Measurements from ENCODE around the gene POLR2J.
A peak's percentile ranks its signal among the peaks of the same experiment; 100 is the strongest.

- TF ChIP-seq, protein P1, sequence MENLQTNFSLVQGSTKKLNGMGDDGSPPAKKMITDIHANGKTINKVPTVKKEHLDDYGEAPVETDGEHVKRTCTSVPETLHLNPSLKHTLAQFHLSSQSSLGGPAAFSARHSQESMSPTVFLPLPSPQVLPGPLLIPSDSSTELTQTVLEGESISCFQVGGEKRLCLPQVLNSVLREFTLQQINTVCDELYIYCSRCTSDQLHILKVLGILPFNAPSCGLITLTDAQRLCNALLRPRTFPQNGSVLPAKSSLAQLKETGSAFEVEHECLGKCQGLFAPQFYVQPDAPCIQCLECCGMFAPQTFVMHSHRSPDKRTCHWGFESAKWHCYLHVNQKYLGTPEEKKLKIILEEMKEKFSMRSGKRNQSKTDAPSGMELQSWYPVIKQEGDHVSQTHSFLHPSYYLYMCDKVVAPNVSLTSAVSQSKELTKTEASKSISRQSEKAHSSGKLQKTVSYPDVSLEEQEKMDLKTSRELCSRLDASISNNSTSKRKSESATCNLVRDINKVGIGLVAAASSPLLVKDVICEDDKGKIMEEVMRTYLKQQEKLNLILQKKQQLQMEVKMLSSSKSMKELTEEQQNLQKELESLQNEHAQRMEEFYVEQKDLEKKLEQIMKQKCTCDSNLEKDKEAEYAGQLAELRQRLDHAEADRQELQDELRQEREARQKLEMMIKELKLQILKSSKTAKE (IDR thresholded peaks at IDR 0.05; ENCODE audit: low read depth, poor library complexity, severe bottlenecking), result peak; percentile 22
- TF ChIP-seq SREBF2 (IDR thresholded peaks at IDR 0.05; ENCODE audit: low read length), result no peak
- no peak for TF ChIP-seq CTCF (IDR thresholded peaks at IDR 0.05 in 2 of 3, conservative IDR thresholded peaks at IDR 0.05 in 1 of 3; ENCODE audit: control insufficient read depth in 2 of 3, extremely low read depth in 1 of 3, insufficient read depth in 1 of 3, low read depth in 3 of 3, low read length in 3 of 3)
- TF ChIP-seq, protein P2, sequence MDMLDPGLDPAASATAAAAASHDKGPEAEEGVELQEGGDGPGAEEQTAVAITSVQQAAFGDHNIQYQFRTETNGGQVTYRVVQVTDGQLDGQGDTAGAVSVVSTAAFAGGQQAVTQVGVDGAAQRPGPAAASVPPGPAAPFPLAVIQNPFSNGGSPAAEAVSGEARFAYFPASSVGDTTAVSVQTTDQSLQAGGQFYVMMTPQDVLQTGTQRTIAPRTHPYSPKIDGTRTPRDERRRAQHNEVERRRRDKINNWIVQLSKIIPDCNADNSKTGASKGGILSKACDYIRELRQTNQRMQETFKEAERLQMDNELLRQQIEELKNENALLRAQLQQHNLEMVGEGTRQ (IDR thresholded peaks at IDR 0.05; ENCODE audit: borderline replicate concordance, low read depth, low read length), result peak; percentile 20
- TF ChIP-seq POLR2AphosphoS5 (IDR thresholded peaks at IDR 0.05; ENCODE audit: low read length), result peak; percentile 89
- TF ChIP-seq, protein P3, sequence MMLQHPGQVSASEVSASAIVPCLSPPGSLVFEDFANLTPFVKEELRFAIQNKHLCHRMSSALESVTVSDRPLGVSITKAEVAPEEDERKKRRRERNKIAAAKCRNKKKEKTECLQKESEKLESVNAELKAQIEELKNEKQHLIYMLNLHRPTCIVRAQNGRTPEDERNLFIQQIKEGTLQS (IDR thresholded peaks at IDR 0.05; ENCODE audit: borderline replicate concordance, extremely low read depth, low read depth, low read length), result no peak
- 0 out of 2 replicates have a peak, but pooled peaks have one; percentile 15 for TF ChIP-seq RCOR1 (conservative IDR thresholded peaks at IDR 0.05; ENCODE audit: low read depth, low read length)
- 0 out of 2 replicates have a peak, but pooled peaks have one; percentile 13 for TF ChIP-seq ZNF592 (IDR thresholded peaks at IDR 0.05)
- peak; percentile 72 to 94; a peak in 3 of 4 replicates for TF ChIP-seq BHLHE40 (IDR thresholded peaks at IDR 0.05; ENCODE audit: borderline replicate concordance in 1 of 2, low read depth in 2 of 2, low read length in 1 of 2)
Observed at GRCh38 chr7:102425639-102426267, 53.0 kb downstream of the POLR2J start.
